Fibroblast of villous mesenchyme (primary cell): Measurements from ENCODE around the gene NDUFS1. TPM values are rescaled to one million over a fixed set of nuclear protein-coding genes. Genes with fewer than 3 reads are reported as not detected.
A peak's percentile ranks its signal among the peaks of the same experiment; 100 is the strongest.

Experiments
- DNase-seq: peaks from one replicate; pipeline ENCODE4 v3.0.0-alpha.2; 2010; ENCODE audit warnings: low read depth
- H3K4me3 ChIP-seq: 2 replicates; pipeline ENCODE4 v1.5.1; 2011; ENCODE audit warnings: low read depth, mild to moderate bottlenecking, low read length
- total RNA-seq: library from RNA; depleted of rRNA; stranded (reverse); fragments of >200 nt; gene quantifications from 2 replicates; pipeline ENCODE4 v1.2.3, GENCODE V29; 2012
- TF ChIP-seq, protein P1 (sequence below): IDR thresholded peaks from 2 replicates; pipeline ENCODE4 v1.5.1; 2012; ENCODE audit warnings: low read depth, mild to moderate bottlenecking, low read length; ENCODE audit not compliant: insufficient read depth

NDUFS1 gene
- total RNA-seq, 1 donor: 125 TPM

DNA sequence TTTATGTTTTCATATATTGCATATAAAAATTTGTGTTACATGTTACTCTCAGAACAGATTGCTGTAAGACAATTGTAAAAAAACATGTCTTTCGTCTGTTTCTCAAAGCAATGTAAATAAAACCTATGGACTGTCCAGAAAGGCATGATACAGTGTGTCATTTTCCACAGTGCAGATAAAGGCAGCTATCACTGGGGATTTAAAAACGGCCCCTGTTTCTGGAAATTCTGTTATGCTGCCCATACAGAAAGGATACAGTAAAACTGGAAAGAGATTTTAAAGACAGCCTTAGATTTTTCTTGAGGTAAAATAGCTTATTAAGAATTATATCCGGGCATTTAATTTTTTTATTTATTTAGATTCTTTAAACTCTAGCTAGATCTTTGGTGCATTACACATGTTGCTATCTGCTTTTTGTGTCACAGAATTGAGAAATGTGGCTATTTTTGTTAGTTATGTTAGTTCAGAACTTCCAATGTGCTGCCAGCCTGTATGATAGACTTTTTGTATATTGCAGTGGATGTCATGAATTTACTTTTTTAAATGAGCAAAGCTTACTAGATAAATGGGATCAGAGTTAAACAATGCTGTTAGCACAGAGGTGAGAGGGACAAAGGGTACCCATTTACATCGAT, 72.4 kb downstream of the NDUFS1 start:
- TF ChIP-seq, protein P1, sequence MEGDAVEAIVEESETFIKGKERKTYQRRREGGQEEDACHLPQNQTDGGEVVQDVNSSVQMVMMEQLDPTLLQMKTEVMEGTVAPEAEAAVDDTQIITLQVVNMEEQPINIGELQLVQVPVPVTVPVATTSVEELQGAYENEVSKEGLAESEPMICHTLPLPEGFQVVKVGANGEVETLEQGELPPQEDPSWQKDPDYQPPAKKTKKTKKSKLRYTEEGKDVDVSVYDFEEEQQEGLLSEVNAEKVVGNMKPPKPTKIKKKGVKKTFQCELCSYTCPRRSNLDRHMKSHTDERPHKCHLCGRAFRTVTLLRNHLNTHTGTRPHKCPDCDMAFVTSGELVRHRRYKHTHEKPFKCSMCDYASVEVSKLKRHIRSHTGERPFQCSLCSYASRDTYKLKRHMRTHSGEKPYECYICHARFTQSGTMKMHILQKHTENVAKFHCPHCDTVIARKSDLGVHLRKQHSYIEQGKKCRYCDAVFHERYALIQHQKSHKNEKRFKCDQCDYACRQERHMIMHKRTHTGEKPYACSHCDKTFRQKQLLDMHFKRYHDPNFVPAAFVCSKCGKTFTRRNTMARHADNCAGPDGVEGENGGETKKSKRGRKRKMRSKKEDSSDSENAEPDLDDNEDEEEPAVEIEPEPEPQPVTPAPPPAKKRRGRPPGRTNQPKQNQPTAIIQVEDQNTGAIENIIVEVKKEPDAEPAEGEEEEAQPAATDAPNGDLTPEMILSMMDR: no peak
- peak; percentile 18 for DNase-seq
- H3K4me3 ChIP-seq: peak overlapping the region; percentile 90

- H3K4me3 ChIP-seq: peak within 1 kb of the TSS; percentile 90
- TF ChIP-seq, protein P1: peak; percentile 59
- DNase-seq: peak; percentile 86
Measured at GRCh38 chr2:206085742-206086445, 73.3 kb downstream of the NDUFS1 start, which contains the start of gene INO80D. Gene INO80D, minus strand, starts transcription at chr2:206086174. Its CDS starts 23,158 bp downstream, at chr2:206063016.

DNA sequence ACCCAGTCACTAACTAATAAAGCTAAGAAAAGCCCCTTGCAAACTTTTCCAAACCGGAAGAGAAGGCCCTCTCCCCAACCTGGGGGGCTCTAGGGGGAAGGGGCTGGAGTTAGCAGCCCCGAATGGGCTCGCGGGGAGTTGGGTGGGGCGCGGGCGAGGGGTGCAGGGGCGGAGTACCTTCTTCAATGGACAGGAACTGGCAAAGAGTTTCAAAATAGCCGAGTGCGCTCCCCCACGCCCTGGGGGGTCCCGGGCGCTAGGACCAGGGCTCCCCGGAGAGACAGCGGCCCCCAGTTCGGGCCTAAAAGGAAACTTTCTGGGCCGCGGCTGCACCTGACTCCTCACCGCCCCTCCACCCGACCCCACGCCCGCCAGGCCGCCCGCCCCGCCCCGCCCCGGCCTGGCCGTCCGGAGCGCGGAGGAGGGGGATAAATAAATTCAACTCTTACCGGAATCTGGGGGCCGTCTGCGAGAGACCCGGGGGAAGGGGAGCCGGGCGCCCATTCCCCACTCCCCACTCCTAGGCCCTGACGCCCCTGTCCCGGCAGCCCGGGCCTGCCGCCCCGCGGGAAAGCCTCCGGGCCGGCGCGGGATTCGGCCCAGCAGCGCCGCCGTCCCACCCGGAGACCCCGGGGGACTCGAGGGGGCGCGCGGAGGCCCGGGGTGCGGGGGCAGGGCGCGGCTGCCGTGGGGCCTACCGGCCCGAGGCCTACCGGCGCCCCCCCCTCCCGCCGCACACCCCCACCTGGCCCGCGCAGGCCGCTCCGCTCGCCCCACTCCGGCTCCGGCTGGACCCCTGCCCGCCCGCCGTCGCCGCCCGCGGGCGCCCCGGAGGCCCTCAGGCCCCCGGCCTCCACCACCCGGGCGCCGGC, 74.1 kb downstream of the NDUFS1 start:
- peak; percentile 36 for DNase-seq
- TF ChIP-seq, protein P1: no peak
- peak overlapping the region; percentile 90 for H3K4me3 ChIP-seq

GRCh38 chr2:206084439-206084869, 74.8 kb downstream of the NDUFS1 start:
- TF ChIP-seq, protein P1: no peak
- peak; percentile 88 for DNase-seq
- peak overlapping the region; percentile 90 for H3K4me3 ChIP-seq

DNA sequence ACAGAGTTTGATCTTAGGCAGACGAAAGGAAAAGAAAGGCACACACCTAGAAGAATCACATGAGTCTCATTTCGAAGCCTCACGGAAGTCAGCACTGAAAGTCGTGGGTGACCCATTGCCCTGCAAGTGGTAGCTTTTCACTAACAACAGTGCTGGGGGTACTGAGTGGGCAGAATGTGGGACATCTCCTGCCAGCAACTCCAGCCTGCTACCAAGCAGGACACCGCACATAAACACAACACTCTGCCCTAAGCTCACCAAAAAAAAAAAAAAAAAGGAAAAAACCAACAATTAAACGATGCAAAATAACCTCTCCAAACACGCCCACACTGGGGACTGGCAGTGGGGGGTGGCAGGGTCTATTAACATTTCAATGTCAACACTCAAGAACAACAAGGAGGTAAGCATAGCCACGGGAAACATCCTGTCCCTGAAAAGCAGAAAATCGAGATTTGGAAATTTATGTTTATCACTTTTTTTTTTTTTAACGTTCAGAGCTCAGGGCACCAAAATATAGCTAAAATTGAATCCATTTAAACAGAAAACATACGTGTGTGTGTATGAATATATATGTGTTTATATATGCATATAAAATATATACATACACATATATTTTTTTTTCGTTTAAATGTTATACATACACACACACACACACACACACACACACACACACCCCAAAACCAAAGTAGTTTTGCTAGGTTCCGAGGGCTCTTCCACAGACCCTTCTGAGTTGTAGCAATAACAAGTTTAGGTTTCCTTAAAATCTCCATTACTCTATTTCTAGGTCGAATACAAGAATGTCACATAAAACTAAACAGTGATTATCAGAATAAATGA, 75.4 kb downstream of the NDUFS1 start:
- DNase-seq: peak; percentile 16
- TF ChIP-seq, protein P1: no peak
- peak overlapping the region; percentile 90 for H3K4me3 ChIP-seq
